Caco-2 (cell line): Measurements from ENCODE around the gene GSE1. TPM values are rescaled to one million over a fixed set of nuclear protein-coding genes. Genes with fewer than 3 reads are reported as not detected.

Experiments used
- BruUV-seq: library from RNA; stranded (reverse); fragments of 400-500 nt; replicated peaks from 2 replicates; lab custom pipeline; 2021; lab: Mats Ljungman, UMichigan
- CTCF ChIA-PET: fragments of 300-600 bp; sonication (Branson Sonifier 250); formaldehyde crosslinking; loops from one replicate; lab custom pipeline; 2022; ENCODE audit warnings: antibody characterized with exemption; lab: Charles Lee
- POLR2A ChIA-PET: fragments of 300-600 bp; sonication (Branson Sonifier 250); formaldehyde crosslinking; loops from one replicate; lab custom pipeline; 2022; ENCODE audit warnings: antibody characterized with exemption; lab: Charles Lee
- DNase-seq, 2 experiments: peaks; one replicate each; pipeline versions ENCODE4 v3.0.0 to v3.0.0-alpha.2; 2020 to 2022
- H3K27me3 ChIP-seq: replicated peaks from 2 replicates; pipeline ENCODE4 v1.6.0; 2011; ENCODE audit warnings: low read length; ENCODE audit not compliant: control insufficient read depth, insufficient read depth
- H3K36me3 ChIP-seq: 2 replicates; pipeline ENCODE4 v1.5.1; 2011; ENCODE audit warnings: low read length; ENCODE audit not compliant: control insufficient read depth, insufficient read depth
- H3K4me1 ChIP-seq: fragments of 250-450 bp; sonication (Bioruptor Pico); 2 replicates; pipeline ENCODE4 v1.5.1; 2020; ENCODE audit warnings: mild to moderate bottlenecking
- H3K4me3 ChIP-seq: 2 replicates; pipeline ENCODE4 v1.5.1; 2011; ENCODE audit warnings: low read depth, mild to moderate bottlenecking, control low read depth, low read length
- H3K9me3 ChIP-seq: fragments of 250-450 bp; sonication (Bioruptor Pico); 2 replicates; pipeline ENCODE4 v1.5.1; 2020; ENCODE audit warnings: mild to moderate bottlenecking, moderate library complexity
- H3K27ac Mint-ChIP-seq: one replicate; pipeline ENCODE4 v1.8.0; 2022; ENCODE audit warnings: mixed read lengths; ENCODE audit not compliant: unreplicated experiment
- H3K27me3 Mint-ChIP-seq: one replicate; pipeline ENCODE4 v1.8.0; 2022; ENCODE audit warnings: mixed read lengths; ENCODE audit not compliant: insufficient read depth, unreplicated experiment
- H3K36me3 Mint-ChIP-seq: one replicate; pipeline ENCODE4 v1.8.0; 2022; ENCODE audit warnings: mild to moderate bottlenecking, mixed read lengths; ENCODE audit not compliant: insufficient read depth, unreplicated experiment
- H3K4me1 Mint-ChIP-seq: one replicate; pipeline ENCODE4 v1.8.0; 2022; ENCODE audit warnings: low read depth, mixed read lengths; ENCODE audit not compliant: unreplicated experiment
- H3K4me3 Mint-ChIP-seq: one replicate; pipeline ENCODE4 v1.8.0; 2022; ENCODE audit warnings: mild to moderate bottlenecking, moderate library complexity, mixed read lengths; ENCODE audit not compliant: unreplicated experiment
- H3K9me3 Mint-ChIP-seq: one replicate; pipeline ENCODE4 v1.8.0; 2022; ENCODE audit warnings: mixed read lengths; ENCODE audit not compliant: unreplicated experiment
- CTCF ChIP-seq, 2 experiments: fragments of 200-600 bp in 1 of 2; IDR thresholded peaks; 1 replicate in 1 of 2; 2 replicates in 1 of 2; pipeline versions ENCODE4 v1.5.1 to v1.8.0; 2011 to 2022; ENCODE audit warnings: antibody characterized with exemption in 1 of 2, control low read depth in 1 of 2, inconsistent platforms in 1 of 2, low read depth in 1 of 2, low read length in 1 of 2, mild to moderate bottlenecking in 1 of 2, moderate library complexity in 1 of 2; ENCODE audit not compliant: insufficient read depth in 1 of 2, severe bottlenecking in 1 of 2, unreplicated experiment in 1 of 2
- intact Hi-C: fragments of 100-400 bp; cut with micrococcal nuclease; formaldehyde crosslinking; loops from one replicate; pipeline ENCODE4 v1.10.0; 2022; ENCODE audit not compliant: unreplicated experiment
- total RNA-seq: library from RNA; stranded (reverse); gene quantifications from 2 replicates; pipeline ENCODE4 v1.2.3, GENCODE V29; 2022

The GSE1 gene
- total RNA-seq, 1 experiment from 2014 or later, result 142 TPM

GRCh38 chr16:85593494-85594221, 19.5 kb upstream of the GSE1 start:
- Histone ChIP-seq H3K4me3 (no peak overlapping the region), H3K4me1 (peaks cover 10% of the 10 kb centered on the region; the same call in 1 of the 2 replicates), H3K36me3 (no peaks in the 10 kb centered on the region), H3K27me3 (no peaks in the 10 kb centered on the region), H3K9me3 (no peaks in the 10 kb centered on the region)
- Mint-ChIP-seq H3K4me3 (no peak overlapping the region), H3K36me3 (no peaks in the 10 kb centered on the region), H3K4me1 (peaks cover 13% of the 10 kb centered on the region), H3K27ac (no peak overlapping the region), H3K27me3 (no peaks in the 10 kb centered on the region), H3K9me3 (no peaks in the 10 kb centered on the region)
- no peak for DNase-seq
- ChIA-PET CTCF (no interaction called here), POLR2A (no interaction called here)
- no peak for TF ChIP-seq CTCF (IDR thresholded peaks at IDR 0.05; ENCODE audit: insufficient read depth in 1 of 2, low read depth in 1 of 2, low read length in 1 of 2, severe bottlenecking in 1 of 2, unreplicated experiment in 1 of 2)
- intact Hi-C loops, result no loop called here
- no TSS peak for BruUV-seq

- ChIA-PET POLR2A (no interaction called here), CTCF (no interaction called here)
- Mint-ChIP-seq H3K4me3 (no peak overlapping the region), H3K36me3 (no peaks in the 10 kb centered on the region), H3K27ac (no peak overlapping the region), H3K27me3 (no peaks in the 10 kb centered on the region), H3K4me1 (peaks cover 13% of the 10 kb centered on the region), H3K9me3 (no peaks in the 10 kb centered on the region)
- no peak for DNase-seq
- Histone ChIP-seq H3K36me3 (no peaks in the 10 kb centered on the region), H3K9me3 (no peaks in the 10 kb centered on the region), H3K4me1 (peaks cover 10% of the 10 kb centered on the region; the same call in 1 of the 2 replicates), H3K4me3 (no peak overlapping the region), H3K27me3 (no peaks in the 10 kb centered on the region)
- intact Hi-C loops, result no loop called here
- TF ChIP-seq CTCF (IDR thresholded peaks at IDR 0.05; ENCODE audit: insufficient read depth in 1 of 2, low read depth in 1 of 2, low read length in 1 of 2, severe bottlenecking in 1 of 2, unreplicated experiment in 1 of 2), result no peak
- no TSS peak for BruUV-seq
Observed at GRCh38 chr16:85594273-85594977, 18.7 kb upstream of the GSE1 start.

GRCh38 chr16:85594978-85595661, 18.0 kb upstream of the GSE1 start:
- Histone ChIP-seq H3K36me3 (no peaks in the 10 kb centered on the region), H3K27me3 (no peaks in the 10 kb centered on the region), H3K4me3 (no peak overlapping the region), H3K9me3 (no peaks in the 10 kb centered on the region), H3K4me1 (peaks cover 10% of the 10 kb centered on the region; the same call in 1 of the 2 replicates)
- DNase-seq, result no peak
- BruUV-seq, result no TSS peak
- no peaks in the 10 kb centered on the region for H3K27me3 Mint-ChIP-seq
- no peak overlapping the region for H3K27ac Mint-ChIP-seq
- intact Hi-C loops, result no loop called here
- ChIA-PET POLR2A (no interaction called here), CTCF (no interaction called here)
- no peaks in the 10 kb centered on the region for H3K36me3 Mint-ChIP-seq
- H3K4me3 Mint-ChIP-seq, result no peak overlapping the region
- TF ChIP-seq CTCF (IDR thresholded peaks at IDR 0.05; ENCODE audit: insufficient read depth in 1 of 2, low read depth in 1 of 2, low read length in 1 of 2, severe bottlenecking in 1 of 2, unreplicated experiment in 1 of 2), result no peak
- H3K4me1 Mint-ChIP-seq, result peaks cover 13% of the 10 kb centered on the region
- no peaks in the 10 kb centered on the region for H3K9me3 Mint-ChIP-seq
